ENCODE results near the gene AARS1.
"Not testable (repeated sequence)": the region's sequence is repeated elsewhere in the genome, so short reads cannot be mapped to it uniquely, and the experiment has no call there.

GRCh38 chr16:70225430-70225829, 63.9 kb downstream of the AARS1 start:
- TF ChIP-seq, protein P1, sequence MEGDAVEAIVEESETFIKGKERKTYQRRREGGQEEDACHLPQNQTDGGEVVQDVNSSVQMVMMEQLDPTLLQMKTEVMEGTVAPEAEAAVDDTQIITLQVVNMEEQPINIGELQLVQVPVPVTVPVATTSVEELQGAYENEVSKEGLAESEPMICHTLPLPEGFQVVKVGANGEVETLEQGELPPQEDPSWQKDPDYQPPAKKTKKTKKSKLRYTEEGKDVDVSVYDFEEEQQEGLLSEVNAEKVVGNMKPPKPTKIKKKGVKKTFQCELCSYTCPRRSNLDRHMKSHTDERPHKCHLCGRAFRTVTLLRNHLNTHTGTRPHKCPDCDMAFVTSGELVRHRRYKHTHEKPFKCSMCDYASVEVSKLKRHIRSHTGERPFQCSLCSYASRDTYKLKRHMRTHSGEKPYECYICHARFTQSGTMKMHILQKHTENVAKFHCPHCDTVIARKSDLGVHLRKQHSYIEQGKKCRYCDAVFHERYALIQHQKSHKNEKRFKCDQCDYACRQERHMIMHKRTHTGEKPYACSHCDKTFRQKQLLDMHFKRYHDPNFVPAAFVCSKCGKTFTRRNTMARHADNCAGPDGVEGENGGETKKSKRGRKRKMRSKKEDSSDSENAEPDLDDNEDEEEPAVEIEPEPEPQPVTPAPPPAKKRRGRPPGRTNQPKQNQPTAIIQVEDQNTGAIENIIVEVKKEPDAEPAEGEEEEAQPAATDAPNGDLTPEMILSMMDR (conservative IDR thresholded peaks at IDR 0.05), result not testable (repeated sequence)
- TF ChIP-seq EZH2 (IDR thresholded peaks at IDR 0.05; ENCODE audit: low read depth), result not testable (repeated sequence)
